Right lobe of liver (tissue), 4 donors: ENCODE data around the gene CACNG4.

Experiments
- CTCF ChIP-seq, 4 donors: fragments of 200-600 bp in 3 of 4; fragments of 450-650 bp in 1 of 4; IDR thresholded peaks; one replicate each; pipeline versions ENCODE4 v1.5.1 to v1.8.0; 2016 to 2022; ENCODE audit warnings: antibody characterized with exemption in 4 of 4, mild to moderate bottlenecking in 2 of 4
- POLR2A ChIP-seq: fragments of 450-650 bp; IDR thresholded peaks from one replicate; pipeline ENCODE4 v1.6.1; 2017; ENCODE audit warnings: antibody characterized with exemption, mild to moderate bottlenecking
- donor health status: DM: no; HTN: no; CAD: no.
- donor health status: DM: no; HTN: no; CAD: no.
- donor health status: DM: no; HTN: yes; CAD: no.

DNA sequence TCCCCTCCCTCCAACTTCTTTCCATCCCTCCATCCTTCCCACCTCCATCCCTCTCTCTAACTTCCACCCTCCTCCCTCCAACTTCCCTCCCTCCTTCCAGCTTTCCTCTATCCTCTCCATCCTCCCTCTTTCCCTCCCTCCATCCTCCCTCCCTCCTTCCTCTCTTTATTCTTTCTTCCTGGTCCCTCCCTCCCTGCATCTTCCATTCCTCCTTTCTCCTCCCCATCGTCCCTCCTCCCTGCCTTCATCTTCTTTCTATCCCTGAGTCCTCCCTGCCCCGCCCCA, 11.8 kb downstream of the CACNG4 start:
- TF ChIP-seq CTCF (IDR thresholded peaks at IDR 0.05) (no peak), POLR2A (no peak)
